ENCODE measurements around the gene C3orf80. TPM values are rescaled to one million over a fixed set of nuclear protein-coding genes. Genes with fewer than 3 reads are reported as not detected.

Gene C3orf80
- polyA plus RNA-seq, 1 donor (not counting 4 experiments of a cell fraction or from before 2014, with no cell fraction given) = not detected

DNA sequence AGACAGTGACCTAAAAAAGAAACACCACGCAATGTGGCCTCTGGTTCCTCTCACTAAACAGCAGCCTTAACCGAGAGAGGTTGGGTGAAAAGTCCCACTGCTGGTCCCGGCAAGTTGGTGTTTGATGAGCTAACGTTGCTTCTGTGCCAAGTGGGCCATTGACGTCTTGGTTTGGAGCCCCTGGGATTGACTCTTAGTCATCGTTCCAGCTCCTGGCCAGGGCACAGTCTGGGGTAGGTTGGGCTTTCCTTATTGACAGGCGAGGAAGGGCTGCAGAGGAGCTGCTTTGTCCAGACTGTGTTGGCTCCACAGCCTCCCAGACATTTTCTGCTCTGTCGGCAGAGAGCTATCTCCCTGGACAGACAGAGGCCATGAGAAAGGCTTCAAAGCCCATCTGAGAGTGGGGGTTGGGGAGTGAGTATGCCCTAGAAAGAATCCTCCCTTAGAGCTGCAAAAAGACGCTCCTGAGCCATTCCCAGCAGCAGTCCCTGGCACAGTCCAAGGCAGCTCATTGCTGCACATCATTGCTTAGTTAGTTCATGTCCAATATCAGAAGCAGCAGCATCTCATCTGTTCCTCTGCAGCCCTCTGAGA, 28.6 kb upstream of the C3orf80 start:
- H3K27me3 ChIP-seq (ENCODE audit: control insufficient read depth, extremely low read depth, insufficient read depth, low read length) = no peaks in the 10 kb centered on the region
- FAIRE-seq = no peak
- H3K36me3 ChIP-seq (ENCODE audit: control insufficient read depth in 2 of 2, extremely low read depth in 1 of 2, insufficient read depth in 2 of 2, low read length in 2 of 2) = no peaks in the 10 kb centered on the region
- H3K4me1 ChIP-seq (ENCODE audit: control insufficient read depth, extremely low read depth, insufficient read depth, low read length) = no peaks in the 10 kb centered on the region
- no peaks in the 10 kb centered on the region for H3K9me3 ChIP-seq (ENCODE audit: control insufficient read depth, low read depth, low read length)
- no peaks in the 10 kb centered on the region for H3K9me1 ChIP-seq (ENCODE audit: control insufficient read depth, extremely low read depth, insufficient read depth, low read length)
- no peaks in the 10 kb centered on the region for H4K20me1 ChIP-seq (ENCODE audit: control insufficient read depth, extremely low read depth, insufficient read depth, low read length)
- no peak overlapping the region for H2AFZ ChIP-seq (ENCODE audit: control insufficient read depth, low read length)
- dilution Hi-C loops (cut with MboI; ENCODE audit: extremely low pct_ligation_motif_present, low sequenced_read_pairs) = no loop called here
- H3K4me2 ChIP-seq (ENCODE audit: control insufficient read depth, extremely low read depth, insufficient read depth, low read depth, low read length) = no peak overlapping the region
- H3K79me2 ChIP-seq (ENCODE audit: control insufficient read depth, insufficient read depth, low read length) = no peaks in the 10 kb centered on the region
- H3K27ac ChIP-seq (ENCODE audit: control insufficient read depth, insufficient read depth, low read length) = no peak overlapping the region
- no peak for DNase-seq (ENCODE audit: low read depth, low spot score)
- H3K4me3 ChIP-seq (ENCODE audit: control insufficient read depth in 2 of 3, extremely low read depth in 1 of 3, insufficient read depth in 2 of 3, low read depth in 1 of 3, low read length in 3 of 3) = no peak overlapping the region
- TF ChIP-seq, protein P1, sequence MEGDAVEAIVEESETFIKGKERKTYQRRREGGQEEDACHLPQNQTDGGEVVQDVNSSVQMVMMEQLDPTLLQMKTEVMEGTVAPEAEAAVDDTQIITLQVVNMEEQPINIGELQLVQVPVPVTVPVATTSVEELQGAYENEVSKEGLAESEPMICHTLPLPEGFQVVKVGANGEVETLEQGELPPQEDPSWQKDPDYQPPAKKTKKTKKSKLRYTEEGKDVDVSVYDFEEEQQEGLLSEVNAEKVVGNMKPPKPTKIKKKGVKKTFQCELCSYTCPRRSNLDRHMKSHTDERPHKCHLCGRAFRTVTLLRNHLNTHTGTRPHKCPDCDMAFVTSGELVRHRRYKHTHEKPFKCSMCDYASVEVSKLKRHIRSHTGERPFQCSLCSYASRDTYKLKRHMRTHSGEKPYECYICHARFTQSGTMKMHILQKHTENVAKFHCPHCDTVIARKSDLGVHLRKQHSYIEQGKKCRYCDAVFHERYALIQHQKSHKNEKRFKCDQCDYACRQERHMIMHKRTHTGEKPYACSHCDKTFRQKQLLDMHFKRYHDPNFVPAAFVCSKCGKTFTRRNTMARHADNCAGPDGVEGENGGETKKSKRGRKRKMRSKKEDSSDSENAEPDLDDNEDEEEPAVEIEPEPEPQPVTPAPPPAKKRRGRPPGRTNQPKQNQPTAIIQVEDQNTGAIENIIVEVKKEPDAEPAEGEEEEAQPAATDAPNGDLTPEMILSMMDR (optimal IDR thresholded peaks at IDR 0.05 in 1 of 3, IDR thresholded peaks at IDR 0.05 in 1 of 3, conservative IDR thresholded peaks at IDR 0.05 in 1 of 3; ENCODE audit: extremely low read depth in 1 of 3, insufficient read depth in 2 of 3, low read length in 3 of 3) = no peak
- no peak for TF ChIP-seq EZH2 (IDR thresholded peaks at IDR 0.05; ENCODE audit: low read length)
- H3K9ac ChIP-seq (ENCODE audit: control insufficient read depth, extremely low read depth, insufficient read depth, low read length) = no peak overlapping the region

DNA sequence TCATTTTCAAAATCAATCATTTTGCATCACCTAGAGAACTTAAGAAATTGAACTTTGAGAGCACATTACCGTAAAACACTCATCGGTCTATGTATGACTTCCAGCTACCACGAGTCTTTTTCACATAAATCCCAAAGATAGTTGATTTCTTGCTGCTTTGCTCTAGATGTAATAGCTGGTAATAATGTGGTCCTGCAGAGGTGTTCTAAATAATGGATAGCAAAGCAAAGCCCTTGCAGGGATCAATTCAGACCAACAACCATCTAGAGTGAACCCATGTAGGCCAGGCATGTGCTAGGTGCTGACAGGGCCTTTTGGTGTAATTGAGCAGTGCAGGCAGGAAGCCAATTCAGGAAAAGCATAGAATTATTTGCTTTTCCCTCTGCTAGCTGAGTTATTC, 26.1 kb upstream of the C3orf80 start:
- no peak overlapping the region for H3K4me3 ChIP-seq (ENCODE audit: control insufficient read depth in 2 of 3, extremely low read depth in 1 of 3, insufficient read depth in 2 of 3, low read depth in 1 of 3, low read length in 3 of 3)
- no peaks in the 10 kb centered on the region for H3K9me3 ChIP-seq (ENCODE audit: control insufficient read depth, low read depth, low read length)
- no peaks in the 10 kb centered on the region for H3K79me2 ChIP-seq (ENCODE audit: control insufficient read depth, insufficient read depth, low read length)
- H3K4me1 ChIP-seq (ENCODE audit: control insufficient read depth, extremely low read depth, insufficient read depth, low read length) = no peaks in the 10 kb centered on the region
- no peak for TF ChIP-seq EZH2 (IDR thresholded peaks at IDR 0.05; ENCODE audit: low read length)
- TF ChIP-seq, protein P1 (optimal IDR thresholded peaks at IDR 0.05 in 1 of 3, IDR thresholded peaks at IDR 0.05 in 1 of 3, conservative IDR thresholded peaks at IDR 0.05 in 1 of 3; ENCODE audit: extremely low read depth in 1 of 3, insufficient read depth in 2 of 3, low read length in 3 of 3) = no peak
- dilution Hi-C loops (cut with MboI; ENCODE audit: extremely low pct_ligation_motif_present, low sequenced_read_pairs) = no loop called here
- no peak overlapping the region for H3K9ac ChIP-seq (ENCODE audit: control insufficient read depth, extremely low read depth, insufficient read depth, low read length)
- no peaks in the 10 kb centered on the region for H3K9me1 ChIP-seq (ENCODE audit: control insufficient read depth, extremely low read depth, insufficient read depth, low read length)
- no peak overlapping the region for H3K27ac ChIP-seq (ENCODE audit: control insufficient read depth, insufficient read depth, low read length)
- no peak overlapping the region for H3K4me2 ChIP-seq (ENCODE audit: control insufficient read depth, extremely low read depth, insufficient read depth, low read depth, low read length)
- H3K36me3 ChIP-seq (ENCODE audit: control insufficient read depth in 2 of 2, extremely low read depth in 1 of 2, insufficient read depth in 2 of 2, low read length in 2 of 2) = no peaks in the 10 kb centered on the region
- H3K27me3 ChIP-seq (ENCODE audit: control insufficient read depth, extremely low read depth, insufficient read depth, low read length) = no peaks in the 10 kb centered on the region
- DNase-seq (ENCODE audit: low read depth, low spot score) (no peak), FAIRE-seq (no peak)
- no peaks in the 10 kb centered on the region for H4K20me1 ChIP-seq (ENCODE audit: control insufficient read depth, extremely low read depth, insufficient read depth, low read length)
- no peak overlapping the region for H2AFZ ChIP-seq (ENCODE audit: control insufficient read depth, low read length)
